Skin epidermis (tissue), 12 donors: ENCODE results near the gene SMIM38.

Source experiments
- H3K27ac ChIP-seq, 21 experiments: fragments of 200-600 bp; sonication (generic) in 11 of 21; one replicate each; pipeline ENCODE4 v1.5.0; 2020; ENCODE audit warnings: mild to moderate bottlenecking in 3 of 21, inconsistent platforms in 2 of 21, moderate library complexity in 2 of 21
- H3K4me3 ChIP-seq, 7 experiments: fragments of 200-600 bp; sonication (generic) in 2 of 7; one replicate each; pipeline ENCODE4 v1.5.0; 2020; ENCODE audit warnings: inconsistent platforms in 2 of 7, mild to moderate bottlenecking in 2 of 7, moderate library complexity in 1 of 7

The SMIM38 gene

GRCh38 chr11:69173331-69173730 lies 17.6 kb downstream of the SMIM38 start:
- Histone ChIP-seq H3K27ac (no peak overlapping the region), H3K4me3 (no peak overlapping the region)

GRCh38 chr11:69173925-69174581 lies 18.3 kb downstream of the SMIM38 start:
- Histone ChIP-seq H3K27ac (no peak overlapping the region), H3K4me3 (no peak overlapping the region)

GRCh38 chr11:69174841-69175240 lies 19.1 kb downstream of the SMIM38 start:
- no peak overlapping the region for H3K27ac ChIP-seq
- no peak overlapping the region for H3K4me3 ChIP-seq

- Histone ChIP-seq H3K27ac (no peak overlapping the region), H3K4me3 (no peak overlapping the region)
Observed at GRCh38 chr11:69178819-69179482, 23.2 kb downstream of the SMIM38 start.

- H3K27ac ChIP-seq, result no peak overlapping the region
- H3K4me3 ChIP-seq, result no peak overlapping the region
Observed at GRCh38 chr11:69180226-69180625, 24.5 kb downstream of the SMIM38 start.

- no peak overlapping the region for H3K27ac ChIP-seq
- no peak overlapping the region for H3K4me3 ChIP-seq
Observed at GRCh38 chr11:69180726-69181125, 25.0 kb downstream of the SMIM38 start.

- no peak overlapping the region for H3K4me3 ChIP-seq
- no peak overlapping the region for H3K27ac ChIP-seq
Observed at GRCh38 chr11:69183613-69184012, 27.9 kb downstream of the SMIM38 start.

- Histone ChIP-seq H3K4me3 (no peak overlapping the region), H3K27ac (no peak overlapping the region)
Observed at GRCh38 chr11:69186316-69187260, 30.9 kb downstream of the SMIM38 start.

GRCh38 chr11:69187540-69188065 lies 31.9 kb downstream of the SMIM38 start:
- Histone ChIP-seq H3K27ac (no peak overlapping the region), H3K4me3 (no peak overlapping the region)

- Histone ChIP-seq H3K27ac (no peak overlapping the region), H3K4me3 (no peak overlapping the region)
Observed at GRCh38 chr11:69189059-69189458, 33.3 kb downstream of the SMIM38 start.

- Histone ChIP-seq H3K27ac (no peak overlapping the region), H3K4me3 (no peak overlapping the region)
Observed at GRCh38 chr11:69190796-69191536, 35.2 kb downstream of the SMIM38 start.

- Histone ChIP-seq H3K27ac (no peak overlapping the region), H3K4me3 (no peak overlapping the region)
Observed at GRCh38 chr11:69192301-69192721, 36.6 kb downstream of the SMIM38 start.

- H3K27ac ChIP-seq, result no peak overlapping the region
- no peak overlapping the region for H3K4me3 ChIP-seq
Observed at GRCh38 chr11:69193151-69193550, 37.4 kb downstream of the SMIM38 start.

- Histone ChIP-seq H3K4me3 (no peak overlapping the region), H3K27ac (no peak overlapping the region)
Observed at GRCh38 chr11:69193629-69194028, 37.9 kb downstream of the SMIM38 start.

- H3K4me3 ChIP-seq, result no peak overlapping the region
- H3K27ac ChIP-seq, result no peak overlapping the region
Observed at GRCh38 chr11:69194396-69194795, 38.7 kb downstream of the SMIM38 start.

- H3K27ac ChIP-seq, result no peak overlapping the region
- H3K4me3 ChIP-seq, result no peak overlapping the region
Observed at GRCh38 chr11:69194956-69195355, 39.2 kb downstream of the SMIM38 start.

GRCh38 chr11:69195824-69196782 lies 40.4 kb downstream of the SMIM38 start:
- Histone ChIP-seq H3K27ac (no peak overlapping the region), H3K4me3 (no peak overlapping the region)

- H3K4me3 ChIP-seq, result no peak overlapping the region
- no peak overlapping the region for H3K27ac ChIP-seq
Observed at GRCh38 chr11:69196783-69197169, 41.0 kb downstream of the SMIM38 start.
